Lung (tissue), 12 donors: ENCODE results near the gene DYRK3. TPM values are rescaled to one million over a fixed set of nuclear protein-coding genes. Genes with fewer than 3 reads are reported as not detected.

Source experiments
- ATAC-seq: fragments of 200-7000 bp; cut with Tn5 transposase; one replicate; pipeline ENCODE4 v1.9.1; 2020; ENCODE audit warnings: moderate number of reproducible peaks; ENCODE audit not compliant: insufficient read depth, low FRiP score
- DNase-seq, 3 donors: peaks; one replicate each; pipeline ENCODE4 v3.0.0-alpha.2; 2013 to 2017
- H3K27ac ChIP-seq, 2 donors: one replicate each; pipeline ENCODE4 v1.5.1; 2013; ENCODE audit warnings: mild to moderate bottlenecking in 2 of 2, moderate library complexity in 2 of 2, control low read depth in 1 of 2, inconsistent platforms in 1 of 2, low read depth in 1 of 2, low read length in 1 of 2
- H3K27me3 ChIP-seq, 3 donors: one replicate each; pipeline ENCODE4 v1.5.1; 2013; ENCODE audit warnings: low read length in 2 of 3; ENCODE audit not compliant: control insufficient read depth in 3 of 3, insufficient read depth in 3 of 3
- H3K36me3 ChIP-seq, 4 donors: one replicate each; pipeline ENCODE4 v1.5.1; 2013; ENCODE audit warnings: low read length in 4 of 4, mild to moderate bottlenecking in 1 of 4, moderate library complexity in 1 of 4; ENCODE audit not compliant: control insufficient read depth in 4 of 4, insufficient read depth in 4 of 4
- H3K4me1 ChIP-seq, 5 donors: one replicate each; pipeline ENCODE4 v1.5.1; 2013; ENCODE audit warnings: low read length in 5 of 5, mild to moderate bottlenecking in 2 of 5, moderate library complexity in 1 of 5; ENCODE audit not compliant: control insufficient read depth in 5 of 5, insufficient read depth in 5 of 5
- H3K4me3 ChIP-seq: one replicate; pipeline ENCODE4 v1.5.1; 2013; ENCODE audit warnings: mild to moderate bottlenecking, control low read depth, moderate library complexity
- H3K9ac ChIP-seq, 2 donors: one replicate each; pipeline ENCODE4 v1.5.1; 2013; ENCODE audit warnings: low read length in 2 of 2, control low read depth in 1 of 2; ENCODE audit not compliant: insufficient read depth in 1 of 2
- H3K9me3 ChIP-seq, 4 donors: one replicate each; pipeline ENCODE4 v1.5.1; 2013; ENCODE audit warnings: low read length in 3 of 4, mild to moderate bottlenecking in 1 of 4, moderate library complexity in 1 of 4; ENCODE audit not compliant: control insufficient read depth in 4 of 4, insufficient read depth in 3 of 4
- CTCF ChIP-seq: IDR thresholded peaks from 2 replicates; pipeline ENCODE4 v1.5.1; 2012; ENCODE audit warnings: mild to moderate bottlenecking; ENCODE audit errors: control extremely low read depth, extremely low read depth
- WGBS, 2 donors: extraction: QIAGEN DNeasy Blood & Tissue Kit; methylation state at CpG; one replicate each; pipeline ENCODE4 v1.1.7; 2013; 5-methylcytosine and 5-hydroxymethylcytosine counted together
- polyA plus RNA-seq, 2 donors: library from polyadenylated mRNA; stranded (reverse); fragments of 200-250 nt; gene quantifications; one replicate each; pipeline ENCODE4 v1.2.1, GENCODE V29; 2013
- total RNA-seq, 2 donors: library from RNA; depleted of rRNA in 1 of 2; stranded (reverse); fragments of >200 nt in 1 of 2; gene quantifications; one replicate each; pipeline ENCODE4 v1.2.1, GENCODE V29; 2014 to 2021
- donor health status: control.
- donor health status: control.
- donor health status: Bipolar disorder and iron deficiency.
- donor health status: healthy.
- donor health status: DM: yes; HTN: yes; CAD: no.

Gene DYRK3
- total and polyA plus RNA-seq, 4 donors, result 4.6 to 13.0 (median 8.8) TPM

DNA sequence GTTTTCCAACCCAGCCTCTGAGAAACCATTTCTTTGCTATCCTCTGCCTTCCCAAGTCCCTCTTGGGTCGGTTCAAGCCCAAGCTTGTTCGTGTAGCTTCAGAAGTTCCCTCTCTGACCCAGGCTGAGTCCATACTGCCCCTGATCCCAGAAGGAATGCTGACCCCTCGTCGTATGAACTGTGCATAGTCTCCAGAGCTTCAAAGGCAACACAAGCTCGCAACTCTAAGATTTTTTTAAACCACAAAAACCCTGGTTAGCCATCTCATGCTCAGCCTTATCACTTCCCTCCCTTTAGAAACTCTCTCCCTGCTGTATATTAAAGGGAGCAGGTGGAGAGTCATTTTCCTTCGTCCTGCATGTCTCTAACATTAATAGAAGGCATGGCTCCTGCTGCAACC lies 46.8 kb upstream of the DYRK3 start:
- Histone ChIP-seq H3K27ac (peak overlapping the region in 1 of 2 donors; percentile 46), H3K4me1 (peaks cover 0 to 18% (median 11%) of the 10 kb centered on the region in 5 donors), H3K4me3 (no peak overlapping the region), H3K36me3 (peaks cover 17 to 51% (median 23%) of the 10 kb centered on the region in 4 donors), H3K27me3 (no peaks in the 10 kb centered on the region), H3K9me3 (peaks cover 0 to 2% (median 0%) of the 10 kb centered on the region in 4 donors), H3K9ac (no peak overlapping the region)
- no peak for TF ChIP-seq CTCF
- DNase-seq, result no peak
- 82 to 89% methylated on average over 6 of the region's 6 CpGs for WGBS, 2 donors
- no peak for ATAC-seq

DNA sequence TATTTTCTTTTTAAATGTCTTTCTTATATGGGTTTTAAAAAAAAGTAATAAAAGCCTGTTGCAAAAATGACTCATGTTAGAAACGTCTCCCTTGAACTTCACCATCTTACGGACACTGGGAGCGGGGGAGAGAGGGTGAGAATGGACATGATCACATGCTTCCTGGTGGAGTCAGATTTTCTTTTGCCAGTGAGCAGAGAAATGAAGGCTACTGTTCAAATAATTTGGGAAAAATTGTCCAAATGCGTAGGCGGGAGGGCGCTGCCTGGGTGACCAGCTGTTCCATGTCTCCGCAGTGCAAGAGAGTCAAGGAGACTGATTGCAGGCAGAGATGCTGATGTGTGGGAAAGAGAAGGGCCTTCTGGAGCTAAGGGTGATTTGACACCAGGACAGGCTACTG lies 46.1 kb upstream of the DYRK3 start:
- Histone ChIP-seq H3K36me3 (peaks cover 17 to 52% (median 26%) of the 10 kb centered on the region in 4 donors), H3K9me3 (peaks cover 0 to 2% (median 0%) of the 10 kb centered on the region in 4 donors), H3K9ac (no peak overlapping the region), H3K4me1 (peaks cover 0 to 18% (median 11%) of the 10 kb centered on the region in 5 donors), H3K27ac (no peak overlapping the region), H3K4me3 (no peak overlapping the region), H3K27me3 (no peaks in the 10 kb centered on the region)
- ATAC-seq, result no peak
- TF ChIP-seq CTCF, result no peak
- 78 to 87% methylated on average over 7 of the region's 7 CpGs for WGBS, 2 donors
- DNase-seq, result peak; percentile 58 to 83 (median 75)

DNA sequence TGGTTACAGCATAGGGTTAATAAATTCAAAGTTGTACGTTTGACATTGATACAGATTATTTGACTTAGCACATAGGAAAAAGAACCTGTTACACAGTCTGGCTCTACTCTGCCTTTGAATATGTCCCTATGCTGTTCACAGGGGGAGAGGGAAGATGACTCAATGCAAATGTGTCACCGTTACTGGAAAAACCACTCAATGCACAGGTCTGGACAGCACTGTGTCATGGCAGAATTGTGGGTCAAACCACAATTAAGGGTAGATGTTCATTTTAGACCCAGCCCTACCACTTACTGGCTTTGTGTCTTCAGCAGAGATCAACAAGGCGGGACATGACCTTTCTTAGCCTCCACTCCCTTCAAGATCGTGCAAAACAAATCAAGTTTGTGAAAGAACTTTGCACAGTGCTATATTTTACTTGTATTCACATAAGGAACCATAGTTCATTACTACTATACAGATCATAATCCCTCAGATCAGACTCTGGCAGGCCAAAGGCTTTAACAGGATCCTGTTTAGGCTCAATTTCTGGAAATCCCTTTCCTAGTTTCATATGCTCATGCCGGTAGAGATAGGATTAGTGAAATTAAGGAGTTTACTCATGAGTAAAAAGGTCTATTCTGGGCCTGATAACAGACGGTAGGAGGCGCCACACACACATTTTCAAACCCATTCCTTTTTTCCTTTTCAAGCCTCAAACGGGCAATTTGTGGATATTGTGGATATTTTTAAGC lies 45.1 kb upstream of the DYRK3 start:
- no peaks in the 10 kb centered on the region for H3K27me3 ChIP-seq
- DNase-seq, result no peak
- H3K36me3 ChIP-seq, result peaks cover 21 to 52% (median 27%) of the 10 kb centered on the region in 4 donors
- no peak overlapping the region for H3K4me3 ChIP-seq
- TF ChIP-seq CTCF, result no peak
- H3K27ac ChIP-seq, result no peak overlapping the region
- H3K4me1 ChIP-seq, result peaks cover 0 to 18% (median 11%) of the 10 kb centered on the region in 5 donors
- WGBS, 2 donors, result 59 to 75% methylated on average over 8 of the region's 8 CpGs
- peaks cover 0 to 2% (median 0%) of the 10 kb centered on the region in 4 donors for H3K9me3 ChIP-seq
- no peak overlapping the region for H3K9ac ChIP-seq
- ATAC-seq, result peak; percentile 45
